Skeletal muscle tissue (tissue), 4 donors: ENCODE measurements around the gene CCDC170. TPM values are rescaled to one million over a fixed set of nuclear protein-coding genes. Genes with fewer than 3 reads are reported as not detected.
A peak's percentile ranks its signal among the peaks of the same experiment; 100 is the strongest.

Experiments
- H3K27ac ChIP-seq: one replicate; pipeline ENCODE4 v1.7.0; 2013; ENCODE audit warnings: mild to moderate bottlenecking, low read depth, low read length, inconsistent platforms
- H3K27me3 ChIP-seq, 3 donors: one replicate each; pipeline ENCODE4 v1.7.0; 2013; ENCODE audit warnings: low read length in 3 of 3; ENCODE audit not compliant: control insufficient read depth in 3 of 3, insufficient read depth in 3 of 3
- H3K36me3 ChIP-seq, 3 donors: one replicate each; pipeline ENCODE4 v1.7.0; 2013; ENCODE audit warnings: low read length in 3 of 3; ENCODE audit not compliant: control insufficient read depth in 3 of 3, insufficient read depth in 3 of 3
- H3K4me1 ChIP-seq, 3 donors: one replicate each; pipeline ENCODE4 v1.7.0; 2013; ENCODE audit warnings: low read length in 3 of 3, mild to moderate bottlenecking in 3 of 3; ENCODE audit not compliant: control insufficient read depth in 3 of 3, insufficient read depth in 3 of 3
- H3K4me3 ChIP-seq, 3 donors: one replicate each; pipeline ENCODE4 v1.7.0; 2013; ENCODE audit warnings: low read length in 3 of 3
- H3K9ac ChIP-seq, 3 donors: one replicate each; pipeline ENCODE4 v1.7.0; 2013; ENCODE audit warnings: low read length in 3 of 3, mild to moderate bottlenecking in 3 of 3, moderate library complexity in 2 of 3, low read depth in 1 of 3
- H3K9me3 ChIP-seq, 3 donors: one replicate each; pipeline ENCODE4 v1.7.0; 2013; ENCODE audit warnings: low read length in 3 of 3; ENCODE audit not compliant: control insufficient read depth in 3 of 3
- total RNA-seq: library from RNA; depleted of rRNA; stranded (reverse); fragments of >200 nt; gene quantifications from one replicate; pipeline ENCODE4 v1.2.3, GENCODE V29; 2014
- donor health status: Osteomylitis.

CCDC170 gene
- total RNA-seq, 1 donor from 2014 or later: 1.0 TPM

DNA sequence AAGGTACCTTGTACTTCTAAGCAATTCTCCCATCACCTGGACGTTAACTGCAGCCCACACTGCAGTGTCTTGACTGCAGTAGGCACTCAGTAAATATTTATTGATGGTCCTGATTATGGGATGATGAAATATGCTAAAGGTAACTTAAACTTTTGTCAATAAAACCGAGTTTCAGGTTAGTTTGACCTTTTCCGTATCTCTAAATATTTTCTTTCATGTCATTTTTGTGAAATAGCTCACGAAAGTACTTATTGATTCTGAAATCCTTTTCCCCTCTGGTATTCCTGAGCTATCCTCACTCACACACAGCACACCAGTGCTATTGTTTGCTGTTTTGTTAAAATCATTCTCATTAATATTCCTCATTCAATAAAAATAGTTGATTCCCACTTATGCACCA is 164.3 kb downstream of the CCDC170 start:
- no peak overlapping the region for H3K9ac ChIP-seq
- no peak overlapping the region for H3K4me3 ChIP-seq
- no peaks in the 10 kb centered on the region for H3K4me1 ChIP-seq
- H3K27ac ChIP-seq: no peak overlapping the region
- H3K27me3 ChIP-seq: no peaks in the 10 kb centered on the region
- no peaks in the 10 kb centered on the region for H3K9me3 ChIP-seq
- no peaks in the 10 kb centered on the region for H3K36me3 ChIP-seq

- no peak overlapping the region for H3K27ac ChIP-seq
- no peaks in the 10 kb centered on the region for H3K4me1 ChIP-seq
- no peak overlapping the region for H3K9ac ChIP-seq
- no peaks in the 10 kb centered on the region for H3K36me3 ChIP-seq
- H3K27me3 ChIP-seq: no peaks in the 10 kb centered on the region
- H3K4me3 ChIP-seq: no peak overlapping the region
- no peaks in the 10 kb centered on the region for H3K9me3 ChIP-seq
Observed at GRCh38 chr6:151659212-151659611, 165.4 kb downstream of the CCDC170 start.

GRCh38 chr6:151661509-151661908 is 167.7 kb downstream of the CCDC170 start:
- H3K27me3 ChIP-seq: no peaks in the 10 kb centered on the region
- no peak overlapping the region for H3K9ac ChIP-seq
- H3K36me3 ChIP-seq: no peaks in the 10 kb centered on the region
- no peaks in the 10 kb centered on the region for H3K4me1 ChIP-seq
- no peak overlapping the region for H3K4me3 ChIP-seq
- no peaks in the 10 kb centered on the region for H3K9me3 ChIP-seq
- no peak overlapping the region for H3K27ac ChIP-seq

- Histone ChIP-seq H3K9ac (no peak overlapping the region), H3K27ac (no peak overlapping the region), H3K9me3 (no peaks in the 10 kb centered on the region), H3K36me3 (no peaks in the 10 kb centered on the region), H3K4me1 (no peaks in the 10 kb centered on the region), H3K27me3 (no peaks in the 10 kb centered on the region), H3K4me3 (no peak overlapping the region)
Observed at GRCh38 chr6:151661928-151662327, 168.1 kb downstream of the CCDC170 start.

GRCh38 chr6:151663559-151663958 is 169.7 kb downstream of the CCDC170 start:
- no peak overlapping the region for H3K27ac ChIP-seq
- H3K9me3 ChIP-seq: no peaks in the 10 kb centered on the region
- H3K27me3 ChIP-seq: no peaks in the 10 kb centered on the region
- no peaks in the 10 kb centered on the region for H3K36me3 ChIP-seq
- no peak overlapping the region for H3K4me3 ChIP-seq
- peaks cover 0 to 2% (median under 1%) of the 10 kb centered on the region in 3 donors for H3K4me1 ChIP-seq
- no peak overlapping the region for H3K9ac ChIP-seq

DNA sequence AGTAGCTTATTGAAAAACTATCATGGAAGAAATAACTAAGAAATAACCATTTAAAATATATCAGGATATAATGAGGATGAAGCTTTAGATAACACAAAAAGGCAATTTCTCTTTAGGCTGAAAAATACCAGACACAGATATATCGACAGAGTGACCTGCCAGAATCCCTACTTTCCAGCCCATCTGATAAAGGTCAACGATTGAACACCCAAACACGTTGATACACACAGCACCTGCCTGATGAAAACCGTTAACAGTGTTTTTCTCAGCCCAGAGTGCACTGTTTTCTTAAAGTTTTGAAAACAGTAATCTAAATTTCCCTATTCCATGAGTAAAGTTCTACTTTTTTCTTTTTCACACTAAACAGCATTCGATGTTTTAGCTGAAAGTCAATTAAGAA is 170.6 kb downstream of the CCDC170 start:
- Histone ChIP-seq H3K9me3 (no peaks in the 10 kb centered on the region), H3K4me3 (no peak overlapping the region), H3K27me3 (no peaks in the 10 kb centered on the region), H3K4me1 (peaks cover 4 to 6% (median 6%) of the 10 kb centered on the region in 3 donors), H3K9ac (no peak overlapping the region), H3K36me3 (no peaks in the 10 kb centered on the region), H3K27ac (no peak overlapping the region)

DNA sequence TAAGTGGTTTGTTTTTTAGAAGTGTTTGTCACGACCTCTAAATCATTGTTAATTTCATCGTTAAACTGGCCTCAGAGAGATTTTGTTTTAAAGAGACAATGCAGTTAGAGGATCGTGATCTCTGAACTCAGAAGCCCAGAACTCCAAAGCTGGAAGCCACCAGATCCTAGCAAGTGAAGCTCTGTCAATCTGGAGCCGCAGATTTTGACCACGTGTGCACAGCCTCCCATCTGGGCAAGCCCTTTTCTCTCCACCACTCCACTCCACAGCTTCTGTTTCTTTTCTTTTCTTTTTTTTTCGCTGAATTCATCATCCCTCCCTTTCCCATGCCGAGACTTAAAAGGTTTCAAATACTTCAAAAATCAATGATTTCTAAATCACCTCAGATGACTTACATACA is 171.5 kb downstream of the CCDC170 start:
- Histone ChIP-seq H3K4me3 (peak overlapping the region in 1 of 3 donors; percentile 24), H3K9me3 (no peaks in the 10 kb centered on the region), H3K4me1 (peaks cover 4 to 9% (median 7%) of the 10 kb centered on the region in 3 donors), H3K9ac (no peak overlapping the region), H3K27ac (no peak overlapping the region), H3K27me3 (no peaks in the 10 kb centered on the region), H3K36me3 (no peaks in the 10 kb centered on the region)

- no peak overlapping the region for H3K9ac ChIP-seq
- H3K4me3 ChIP-seq: no peak overlapping the region
- H3K36me3 ChIP-seq: no peaks in the 10 kb centered on the region
- H3K27me3 ChIP-seq: no peaks in the 10 kb centered on the region
- H3K9me3 ChIP-seq: no peaks in the 10 kb centered on the region
- H3K27ac ChIP-seq: no peak overlapping the region
- H3K4me1 ChIP-seq: peaks cover 4 to 9% (median 7%) of the 10 kb centered on the region in 3 donors
Observed at GRCh38 chr6:151666526-151666925, 172.7 kb downstream of the CCDC170 start.

- Histone ChIP-seq H3K9ac (no peak overlapping the region), H3K4me3 (peak overlapping the region in 1 of 3 donors; percentile 2), H3K27ac (no peak overlapping the region), H3K4me1 (peaks cover 4 to 9% (median 7%) of the 10 kb centered on the region in 3 donors), H3K9me3 (no peaks in the 10 kb centered on the region), H3K27me3 (no peaks in the 10 kb centered on the region), H3K36me3 (no peaks in the 10 kb centered on the region)
Observed at GRCh38 chr6:151669208-151669560, 175.4 kb downstream of the CCDC170 start.

GRCh38 chr6:151670116-151670515 is 176.3 kb downstream of the CCDC170 start:
- H3K36me3 ChIP-seq: no peaks in the 10 kb centered on the region
- no peaks in the 10 kb centered on the region for H3K27me3 ChIP-seq
- H3K4me3 ChIP-seq: no peak overlapping the region
- no peak overlapping the region for H3K27ac ChIP-seq
- no peak overlapping the region for H3K9ac ChIP-seq
- no peaks in the 10 kb centered on the region for H3K9me3 ChIP-seq
- peaks cover 4 to 9% (median 7%) of the 10 kb centered on the region in 3 donors for H3K4me1 ChIP-seq
